ENCODE results near the gene DUSP7.

The DUSP7 gene

DNA sequence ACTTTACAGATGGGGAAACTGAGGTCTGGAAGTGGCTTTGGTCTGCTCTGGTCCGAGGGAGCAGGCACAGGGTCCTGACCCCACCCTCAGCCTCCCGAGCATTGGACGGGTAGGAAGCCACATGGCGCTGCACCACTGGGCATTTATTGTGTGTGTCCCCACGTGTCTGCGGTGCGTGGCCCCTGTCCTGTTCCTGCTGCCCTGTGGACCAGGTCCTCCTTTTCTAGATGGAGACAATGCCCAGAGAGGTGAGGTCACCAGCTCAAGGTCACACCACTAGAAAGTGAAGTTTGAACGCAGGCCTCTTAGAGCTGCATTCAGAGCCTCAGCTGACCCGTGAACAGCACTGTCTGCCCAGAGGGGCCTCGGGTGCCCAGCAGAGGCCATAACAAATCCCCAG, 26.8 kb downstream of the DUSP7 start:
- DNase-seq (ENCODE audit: low read depth in 2 of 3, low spot score in 2 of 3): no peak

DNA sequence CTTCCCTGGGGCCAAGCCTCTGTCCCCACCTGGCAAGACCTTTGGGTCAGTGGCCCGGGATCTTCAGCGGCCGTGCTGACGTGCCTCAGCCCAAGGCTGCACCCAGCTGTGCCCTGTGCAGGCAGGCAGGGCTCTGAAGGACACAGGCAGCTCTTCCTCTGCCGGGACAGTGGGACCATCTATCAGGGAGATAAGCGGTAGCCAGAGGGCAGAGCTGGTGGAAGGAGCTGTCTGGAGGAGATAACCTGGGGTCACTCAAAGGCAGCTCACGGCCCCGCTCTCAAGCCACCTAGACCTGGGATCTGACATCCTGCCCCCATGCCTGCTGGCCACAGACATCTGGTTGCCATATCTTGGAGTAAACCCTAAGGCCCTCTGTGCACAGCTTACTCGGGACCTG, 27.3 kb downstream of the DUSP7 start:
- no peak for DNase-seq (ENCODE audit: low read depth in 2 of 3, low spot score in 2 of 3)

- no peak for DNase-seq (ENCODE audit: low read depth in 2 of 3, low spot score in 2 of 3)
These were observed 27.8 kb downstream of the DUSP7 start for GRCh38 chr3:52028572-52028971.

- DNase-seq (ENCODE audit: low read depth in 2 of 3, low spot score in 2 of 3): no peak
These were observed 30.3 kb downstream of the DUSP7 start for GRCh38 chr3:52026041-52026440.

GRCh38 chr3:52025453-52025852, 30.9 kb downstream of the DUSP7 start:
- no peak for DNase-seq (ENCODE audit: low read depth in 2 of 3, low spot score in 2 of 3)

DNA sequence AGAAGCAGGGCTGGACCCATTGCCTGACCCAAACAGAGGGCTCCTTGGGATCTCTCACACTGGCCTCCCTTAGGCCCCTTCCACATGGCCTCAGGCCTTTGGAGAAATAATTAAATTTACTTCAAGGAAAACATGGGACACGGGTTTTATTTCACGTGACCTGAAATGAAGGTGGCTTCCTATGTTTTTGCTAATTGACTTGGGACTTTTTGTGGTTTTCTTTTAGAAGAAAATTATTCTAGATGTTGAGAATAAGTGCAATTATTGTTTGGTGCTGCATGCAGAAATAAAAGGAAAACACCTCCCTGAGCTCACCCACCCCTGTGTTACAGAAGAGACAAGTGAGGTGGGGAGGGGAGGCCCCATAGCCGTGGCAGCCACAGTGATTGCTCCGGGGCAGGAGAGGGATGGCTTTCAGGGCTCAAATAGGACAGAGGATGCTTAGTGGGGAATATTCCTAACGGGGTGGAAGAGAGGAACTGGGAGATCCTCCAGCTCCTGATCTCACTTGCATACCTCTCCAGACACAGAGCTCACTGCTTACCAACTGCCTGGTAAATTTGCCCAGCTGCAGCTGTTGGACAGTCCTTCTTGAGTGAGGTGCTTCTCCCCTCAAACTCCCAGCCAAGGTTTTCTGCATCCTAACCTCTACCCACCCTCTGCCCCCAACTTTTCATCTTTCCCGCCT, 31.5 kb downstream of the DUSP7 start:
- DNase-seq (ENCODE audit: low read depth in 2 of 3, low spot score in 2 of 3): no peak

DNA sequence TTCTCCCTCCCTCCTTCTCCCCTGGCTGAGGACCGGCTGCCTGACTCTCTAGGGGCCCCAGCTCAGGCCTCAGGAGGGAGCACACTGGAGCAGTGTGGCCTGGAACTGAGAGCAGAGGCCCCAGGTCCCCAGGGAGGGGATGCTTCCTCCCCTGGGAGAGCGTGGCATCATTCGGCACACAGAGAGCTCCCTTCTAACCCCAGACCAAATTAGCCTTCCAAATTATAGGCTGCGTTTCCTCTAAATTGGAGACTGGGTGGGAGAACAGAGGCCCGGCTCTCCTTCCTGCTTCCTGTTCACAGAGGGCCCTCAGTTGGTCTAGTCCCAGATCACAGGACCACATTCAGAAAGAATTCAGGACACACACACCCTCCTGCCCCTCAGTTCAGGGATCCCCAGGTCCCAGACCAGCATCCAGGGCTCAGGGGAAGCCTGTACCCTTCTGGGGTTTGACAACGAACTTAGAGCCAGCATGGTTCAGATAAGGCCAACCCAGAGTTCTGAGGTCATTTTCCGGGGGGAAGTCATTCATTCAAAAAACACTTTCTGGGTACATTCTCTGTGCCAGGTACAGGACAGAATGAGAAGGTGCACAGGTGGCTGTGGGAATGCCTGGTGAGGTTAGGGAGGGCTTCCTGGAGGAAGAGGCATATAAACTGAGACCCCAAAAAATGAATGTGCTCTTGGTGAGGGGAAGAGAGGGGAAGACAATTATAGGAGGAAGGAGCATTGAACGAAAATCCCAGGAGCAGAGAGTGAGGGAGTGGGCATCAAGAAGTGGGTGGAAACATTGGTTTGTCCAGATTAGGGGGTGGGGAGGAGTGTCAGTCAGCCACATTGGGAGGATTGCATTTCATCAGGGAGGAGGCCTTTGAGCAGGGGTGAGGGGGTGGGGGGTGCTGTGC, 32.3 kb downstream of the DUSP7 start:
- no peak for DNase-seq (ENCODE audit: low read depth in 2 of 3, low spot score in 2 of 3)

DNA sequence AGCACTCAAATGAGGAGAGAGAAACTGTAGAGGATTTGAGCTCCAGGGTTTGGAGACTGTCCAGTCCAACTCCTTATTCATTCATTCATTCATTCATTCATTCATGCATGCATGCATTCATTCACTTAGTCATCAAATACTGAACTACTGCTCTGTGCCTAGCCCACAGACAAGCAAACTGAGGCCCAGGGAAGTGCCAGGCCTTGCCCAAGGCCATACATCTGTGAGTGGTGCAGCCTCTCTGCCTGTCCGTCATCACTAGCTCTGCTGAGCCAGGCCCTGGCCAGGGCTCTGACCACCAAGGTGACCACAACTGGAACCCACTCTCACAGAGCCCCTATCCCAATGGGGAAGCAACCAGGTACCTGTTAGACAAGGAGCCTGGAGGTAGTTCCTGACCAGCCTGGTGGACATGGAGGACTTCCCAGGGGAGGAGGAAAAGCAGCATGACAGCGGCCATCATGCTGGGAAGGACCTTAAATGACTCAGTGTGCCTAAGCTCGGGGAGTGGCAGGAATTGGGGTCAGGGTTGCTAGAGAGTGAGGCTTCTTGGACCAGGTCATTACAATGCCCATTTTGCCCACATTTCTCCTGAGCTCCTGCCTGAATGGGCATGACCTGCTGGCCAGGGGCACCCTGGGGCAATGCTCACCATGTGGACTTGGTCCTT, 33.1 kb downstream of the DUSP7 start:
- no peak for DNase-seq (ENCODE audit: low read depth in 2 of 3, low spot score in 2 of 3)

DNA sequence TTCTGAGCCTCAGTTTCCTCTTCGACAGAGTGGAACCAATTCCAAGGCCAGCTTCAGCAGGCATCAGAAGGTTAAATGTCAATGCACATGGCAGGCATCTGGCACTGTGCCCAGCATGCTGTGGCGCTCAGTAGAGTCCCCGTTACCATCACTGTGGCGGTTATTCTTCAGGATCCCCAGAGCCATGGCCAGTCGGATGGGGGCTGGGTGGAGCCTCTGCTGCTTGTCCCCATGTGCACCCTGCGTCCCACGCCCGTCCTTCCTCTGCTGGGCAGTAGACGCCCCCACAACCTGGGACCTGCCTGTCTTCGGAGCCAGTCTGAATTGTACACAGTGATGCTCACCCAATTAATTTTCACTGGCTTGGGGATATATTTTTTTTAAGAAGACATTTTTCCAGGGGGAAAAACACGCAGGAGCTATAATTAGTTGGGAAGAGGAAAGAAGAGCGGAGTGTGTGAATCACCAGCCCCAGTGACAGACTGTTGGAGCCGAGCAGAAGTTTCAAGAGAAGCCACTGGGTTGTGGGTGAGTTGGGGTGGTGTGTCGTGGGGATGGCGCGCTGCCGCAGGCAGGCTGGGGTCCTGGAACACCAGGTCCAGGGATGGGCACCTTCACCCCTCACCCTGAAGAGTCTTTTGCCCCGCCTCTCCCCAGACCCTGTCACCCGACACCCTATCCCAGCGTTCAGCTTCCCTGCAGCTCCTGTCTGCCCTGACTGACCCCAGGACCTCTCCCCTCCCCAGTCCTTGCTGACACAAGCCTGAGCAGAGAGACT, 33.9 kb downstream of the DUSP7 start:
- no peak for DNase-seq (ENCODE audit: low read depth in 2 of 3, low spot score in 2 of 3)

- no peak for DNase-seq (ENCODE audit: low read depth in 2 of 3, low spot score in 2 of 3)
These were observed 34.7 kb downstream of the DUSP7 start for GRCh38 chr3:52021489-52022268.

- DNase-seq (ENCODE audit: low read depth in 2 of 3, low spot score in 2 of 3): no peak
These were observed 35.6 kb downstream of the DUSP7 start for GRCh38 chr3:52020796-52021195.

- no peak for DNase-seq (ENCODE audit: low read depth in 2 of 3, low spot score in 2 of 3)
These were observed 36.9 kb downstream of the DUSP7 start for GRCh38 chr3:52019352-52020080.

DNA sequence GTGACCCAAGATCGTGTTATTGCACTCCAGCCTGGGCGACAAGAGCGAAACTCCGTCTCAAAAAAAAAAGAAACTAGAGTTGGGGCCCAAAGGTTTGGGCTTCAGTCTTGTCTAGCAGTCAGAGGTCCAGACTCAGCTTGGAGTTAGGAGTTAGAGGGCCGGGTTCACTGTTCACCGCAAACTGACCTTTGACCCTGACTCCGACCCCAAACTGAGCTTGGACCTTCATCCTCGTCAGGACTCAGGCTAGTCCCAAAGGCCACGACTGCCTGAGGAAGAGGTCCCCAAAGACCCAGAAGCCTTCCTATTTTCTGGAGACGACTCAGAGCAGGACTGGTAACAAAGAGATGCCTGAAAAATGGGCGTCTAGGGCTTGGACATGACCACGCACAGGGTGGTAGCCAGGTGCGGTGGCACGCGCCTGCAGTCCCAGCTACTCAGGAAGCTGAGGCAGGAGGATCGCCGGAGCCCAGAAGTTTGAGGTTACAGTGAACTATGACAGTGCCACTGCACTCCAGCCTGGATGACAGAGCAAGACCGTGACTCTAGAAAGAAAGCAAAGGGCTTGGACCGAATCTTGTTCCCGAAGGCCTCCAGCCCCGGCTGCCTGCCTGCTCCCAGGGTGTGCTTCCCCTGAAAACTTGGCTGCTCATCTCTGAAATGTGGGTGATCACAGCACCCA, 37.9 kb downstream of the DUSP7 start:
- DNase-seq (ENCODE audit: low read depth in 2 of 3, low spot score in 2 of 3): no peak

DNA sequence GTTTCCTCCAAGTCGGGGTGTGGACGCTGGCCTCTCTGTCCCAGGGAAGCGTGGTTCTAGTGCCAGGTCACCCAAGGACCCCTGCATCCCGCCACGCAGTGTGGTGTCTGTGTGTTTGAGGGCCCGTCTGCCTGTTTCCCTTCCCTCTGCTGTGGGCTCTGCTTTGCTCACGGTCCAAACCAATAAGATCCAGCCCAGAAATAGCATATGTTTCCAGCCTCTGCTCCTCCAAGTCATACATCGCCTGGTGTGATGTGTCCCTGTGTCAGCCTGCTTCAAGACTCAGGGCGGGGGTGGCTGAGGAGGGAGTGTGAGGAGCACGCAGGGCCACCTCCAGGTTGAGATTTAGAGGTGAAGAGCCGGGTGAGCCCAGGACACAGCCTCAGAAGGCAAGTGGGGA, 38.8 kb downstream of the DUSP7 start:
- no peak for DNase-seq (ENCODE audit: low read depth in 2 of 3, low spot score in 2 of 3)

- DNase-seq (ENCODE audit: low read depth in 2 of 3, low spot score in 2 of 3): no peak
These were observed 40.7 kb downstream of the DUSP7 start for GRCh38 chr3:52015438-52016228.

DNA sequence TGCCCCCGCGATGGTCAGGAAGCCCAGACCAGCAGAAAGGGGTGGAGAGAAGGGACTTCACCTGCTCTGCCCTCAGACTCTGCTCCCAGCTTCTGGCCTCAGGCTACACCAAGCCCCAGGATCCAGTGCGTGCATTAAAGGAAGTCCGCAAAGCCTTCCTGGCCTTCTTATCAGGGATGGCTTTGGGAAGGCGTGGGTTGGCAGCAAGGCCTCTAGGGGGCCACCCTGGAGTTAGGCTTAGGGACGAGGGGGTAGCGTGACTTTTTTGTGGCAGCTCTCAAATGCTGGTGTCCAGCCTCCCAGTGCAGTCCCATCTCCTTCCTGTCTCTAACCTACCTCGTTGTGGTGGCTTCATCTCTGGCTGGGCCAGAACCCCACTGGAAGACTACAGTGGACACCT, 41.8 kb downstream of the DUSP7 start:
- no peak for DNase-seq (ENCODE audit: low read depth in 2 of 3, low spot score in 2 of 3)

- DNase-seq (ENCODE audit: low read depth in 2 of 3, low spot score in 2 of 3): no peak
These were observed 42.4 kb downstream of the DUSP7 start for GRCh38 chr3:52013802-52014598.

DNA sequence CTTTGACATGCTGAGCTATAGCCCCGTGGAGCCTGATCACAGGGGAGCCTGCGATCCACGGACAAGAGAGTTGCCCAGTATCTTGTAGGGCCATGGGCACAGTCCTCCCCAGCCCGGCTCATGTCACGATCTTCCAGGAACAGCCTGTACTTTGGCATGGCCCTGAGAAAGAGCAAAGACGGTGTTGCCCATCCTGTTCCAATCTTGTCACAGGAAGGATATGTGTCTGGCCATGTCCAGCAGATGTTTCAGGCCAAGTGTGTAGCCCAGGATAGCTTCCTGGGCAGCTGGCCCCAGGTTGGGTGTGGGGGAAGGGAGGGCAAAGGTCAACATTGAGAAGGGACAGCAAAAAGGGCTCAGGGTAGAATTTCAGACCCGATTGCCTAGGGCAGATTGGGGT, 43.7 kb downstream of the DUSP7 start:
- DNase-seq (ENCODE audit: low read depth in 2 of 3, low spot score in 2 of 3): no peak

Measured in activated CD8-positive, alpha-beta memory T cell treated with anti-CD3 and anti-CD28 coated beads for 48 hours (primary cell).